GM18517 (cell line): Measurements from ENCODE around the gene CAMK1G.

Source experiments
- ATAC-seq: cut with Tn5 transposase; IDR thresholded peaks from one replicate; pipeline ENCODE4 v1.9.1; 2021; ENCODE audit warnings: mild to moderate bottlenecking, moderate library complexity; ENCODE audit not compliant: unreplicated experiment

The CAMK1G gene

DNA sequence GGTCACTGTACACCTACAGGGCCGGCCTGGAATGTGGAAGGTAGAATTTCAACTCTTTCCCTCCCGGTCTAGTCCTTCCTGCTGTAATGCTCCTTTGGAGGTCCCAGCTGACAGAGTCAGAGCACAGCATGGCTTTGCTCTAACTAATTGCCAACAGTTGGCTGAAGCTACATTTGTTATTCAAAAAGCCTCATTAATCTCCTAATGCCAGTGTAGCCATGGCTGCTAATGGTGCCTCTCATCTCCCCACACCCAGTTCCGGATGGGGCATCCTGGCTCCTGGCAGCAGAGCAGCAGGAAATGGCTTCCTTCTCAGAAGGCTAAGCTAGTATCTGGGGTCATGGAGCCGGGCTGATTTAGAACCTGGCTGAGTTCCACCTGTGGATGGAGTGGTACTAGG is 18.7 kb upstream of the CAMK1G start:
- no peak for ATAC-seq

DNA sequence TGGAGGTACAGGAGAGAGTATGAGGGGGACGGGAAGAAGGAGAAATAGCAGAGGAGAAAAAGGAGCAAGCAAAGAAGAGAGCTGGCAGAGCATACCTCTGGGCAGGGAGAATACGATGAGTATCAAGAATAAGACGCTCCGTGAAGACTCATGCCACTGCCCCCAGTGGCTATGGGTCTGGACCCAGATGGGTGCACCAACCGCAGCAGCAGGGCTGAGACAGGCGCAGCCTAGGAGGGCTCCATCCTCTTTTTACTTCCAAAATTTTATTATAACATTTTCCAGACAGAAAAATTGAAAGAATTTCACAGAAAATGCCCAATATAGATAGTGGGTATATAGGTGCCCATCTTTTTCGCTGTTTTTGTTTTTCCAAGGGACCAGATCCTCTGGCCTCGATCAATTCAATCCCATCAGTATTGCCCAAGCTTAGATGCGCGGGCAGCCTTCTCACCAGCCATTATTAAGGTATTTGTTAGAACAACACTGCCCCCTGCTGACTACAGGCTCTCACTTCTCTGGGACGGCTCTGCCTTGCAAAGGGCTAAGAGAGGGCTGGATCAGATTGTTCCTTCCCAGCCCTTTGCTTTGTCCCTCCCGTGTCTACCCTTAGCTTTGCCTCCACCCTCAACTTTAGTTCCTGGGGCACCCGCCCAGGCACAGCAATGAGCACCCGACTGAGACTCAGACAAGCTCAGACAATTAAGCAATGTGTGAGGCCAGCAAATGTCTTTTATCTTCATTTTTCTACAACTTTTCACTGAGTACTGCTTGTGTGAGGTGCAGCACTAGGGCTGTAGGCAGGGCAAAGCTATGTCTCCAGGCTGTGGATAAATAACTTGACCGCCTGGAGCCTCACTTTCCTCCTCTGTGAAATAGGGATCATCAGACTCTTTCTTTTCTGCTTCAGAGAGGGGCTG is 17.5 kb upstream of the CAMK1G start:
- peak; percentile 83 for ATAC-seq

DNA sequence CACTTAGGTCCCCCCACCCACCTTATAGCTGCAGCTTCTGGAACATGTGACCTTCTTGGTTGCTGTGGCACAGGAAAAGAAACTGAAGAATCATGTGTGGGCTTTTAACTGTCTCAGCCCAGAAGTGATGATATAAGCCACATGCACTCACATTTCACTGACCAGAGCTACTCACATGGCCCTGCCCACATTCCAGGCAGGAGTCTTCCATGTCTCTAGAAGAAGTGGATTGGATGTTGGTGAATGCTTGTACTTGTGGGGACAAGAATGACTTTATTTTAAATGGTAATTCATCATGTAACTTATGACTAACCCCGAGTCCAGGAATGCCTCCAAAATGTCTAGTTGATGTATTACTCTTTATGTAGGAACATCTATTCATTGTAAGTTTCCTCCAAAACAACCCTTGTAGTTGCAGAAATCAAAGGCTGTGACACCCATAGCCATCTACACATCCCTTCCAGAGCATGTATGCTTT is 15.8 kb upstream of the CAMK1G start:
- ATAC-seq: no peak

DNA sequence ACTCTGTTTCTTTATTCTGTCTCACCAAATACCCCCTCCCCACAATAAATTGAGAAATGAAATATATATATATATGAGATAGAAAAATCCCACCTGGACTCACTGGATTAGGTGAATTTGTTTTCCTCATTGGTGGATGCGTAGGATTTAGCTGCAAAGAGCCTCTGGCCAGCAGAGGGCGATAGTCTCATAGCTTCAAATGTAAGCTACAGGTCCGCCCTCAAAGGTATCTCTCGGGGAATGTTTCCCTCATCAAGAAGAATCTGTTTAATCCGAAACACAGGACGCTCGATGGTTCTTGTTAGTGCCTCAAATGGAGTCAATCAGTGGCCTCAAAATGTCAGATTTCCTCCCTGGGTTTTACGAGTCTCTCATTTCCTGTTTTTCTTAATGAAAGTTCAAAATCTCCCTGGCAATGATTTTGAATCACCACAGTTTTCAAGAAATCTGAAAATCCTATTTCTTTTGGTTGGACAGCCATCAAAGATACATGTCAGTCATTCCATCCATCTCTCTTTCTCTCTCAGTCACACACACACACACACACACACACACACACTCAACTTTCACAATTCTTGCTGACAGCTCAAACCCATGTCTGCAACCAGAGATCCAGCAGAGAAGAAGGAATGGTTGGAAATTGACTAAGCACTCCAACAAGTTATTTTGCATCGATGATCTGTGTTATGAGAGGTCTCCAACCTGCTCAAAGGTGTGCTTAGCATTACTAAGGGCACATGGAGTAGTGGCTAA is 13.9 kb upstream of the CAMK1G start:
- no peak for ATAC-seq

DNA sequence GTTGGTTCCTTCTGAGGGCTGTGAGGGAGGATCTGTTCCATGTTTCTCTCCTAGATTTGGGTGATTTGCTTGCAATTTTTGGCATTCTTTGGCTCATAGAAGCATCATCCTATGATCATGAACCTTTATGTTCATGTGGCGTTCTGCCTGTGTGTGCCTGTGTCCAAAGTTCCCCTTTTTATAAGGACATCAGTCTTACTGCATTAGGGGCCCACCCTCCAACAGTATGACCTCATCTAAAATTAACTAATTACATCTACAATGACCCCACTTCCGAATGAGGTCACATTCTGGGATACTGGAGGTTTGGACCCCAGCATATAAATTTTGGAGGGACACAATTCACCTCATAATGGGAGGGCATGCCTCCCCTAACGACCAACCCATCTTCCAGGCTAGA is 12.8 kb upstream of the CAMK1G start:
- no peak for ATAC-seq

DNA sequence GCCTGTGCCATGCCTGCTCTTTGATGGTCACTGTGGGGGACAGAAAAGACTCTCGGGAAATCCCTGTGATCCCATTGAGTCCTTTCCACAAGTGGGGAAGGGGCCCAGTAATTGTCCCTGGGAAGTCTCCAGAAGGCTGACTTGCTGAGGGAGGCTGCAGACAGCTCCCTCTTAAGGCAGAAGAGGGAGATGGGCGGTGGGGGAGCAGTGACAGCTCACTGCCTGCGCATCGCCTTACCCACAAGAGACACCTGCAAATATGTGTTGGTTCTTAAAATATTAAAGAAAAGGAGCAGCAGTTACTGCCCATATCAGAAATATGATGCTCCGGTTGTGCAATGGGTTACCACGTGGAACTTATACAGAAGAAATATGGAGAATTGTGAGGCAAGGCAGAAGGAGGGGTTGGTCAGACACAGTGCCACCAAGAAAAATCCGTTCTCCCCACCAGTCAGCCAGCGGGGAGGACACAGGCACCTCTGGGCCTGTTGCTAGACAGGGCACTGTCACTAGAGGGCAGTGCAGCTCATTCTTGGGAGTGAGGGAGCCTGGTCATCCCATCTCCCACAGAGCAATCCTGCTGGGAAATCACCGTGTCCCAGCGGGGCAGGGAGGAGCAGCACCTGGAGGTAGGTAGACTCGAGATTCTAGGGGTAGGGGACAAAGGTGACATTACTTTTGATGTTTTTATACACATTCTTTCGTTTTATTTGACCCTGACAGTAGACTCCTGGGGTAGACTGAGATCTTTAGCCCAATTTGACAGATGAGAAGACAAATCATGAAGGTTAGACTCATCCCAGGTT is 6.9 kb upstream of the CAMK1G start:
- ATAC-seq: peak; percentile 82

DNA sequence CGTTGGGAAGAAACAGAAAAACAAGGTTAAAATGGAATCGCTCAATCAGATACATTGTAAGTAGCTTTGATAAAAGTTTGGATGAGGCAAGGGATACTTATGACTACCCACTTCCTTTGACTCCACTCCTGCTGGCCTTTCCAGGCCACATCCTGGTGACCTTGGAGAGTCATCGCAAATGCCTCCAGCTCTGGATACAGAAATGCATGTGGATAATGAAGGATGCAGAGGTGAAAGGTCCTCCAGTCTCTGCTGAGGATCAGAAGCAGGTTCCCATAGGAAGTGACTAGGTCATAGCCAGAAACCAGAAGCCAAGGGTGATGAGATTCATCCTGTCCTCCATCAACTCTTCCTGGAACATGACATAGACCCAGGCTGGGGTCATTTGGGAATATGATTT is 6.2 kb upstream of the CAMK1G start:
- no peak for ATAC-seq

DNA sequence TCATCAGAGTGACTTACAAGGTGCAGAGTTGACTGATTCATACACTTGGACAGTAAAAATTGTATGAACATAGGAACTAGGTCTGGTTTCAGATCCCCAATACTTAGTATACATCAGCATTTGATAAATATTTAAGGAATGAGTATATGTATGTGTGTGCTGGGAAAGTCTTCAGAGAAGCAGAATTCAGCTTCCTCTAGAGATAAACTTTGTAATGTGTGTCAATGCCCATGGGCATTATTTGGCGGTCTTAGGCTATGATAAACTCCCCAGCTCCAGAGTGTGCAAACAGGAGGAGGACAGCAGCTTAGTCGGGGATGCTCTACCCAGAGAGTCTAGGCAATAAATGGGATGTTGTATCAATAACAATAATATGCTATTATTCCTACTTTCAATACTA is 2.9 kb upstream of the CAMK1G start:
- no peak for ATAC-seq

DNA sequence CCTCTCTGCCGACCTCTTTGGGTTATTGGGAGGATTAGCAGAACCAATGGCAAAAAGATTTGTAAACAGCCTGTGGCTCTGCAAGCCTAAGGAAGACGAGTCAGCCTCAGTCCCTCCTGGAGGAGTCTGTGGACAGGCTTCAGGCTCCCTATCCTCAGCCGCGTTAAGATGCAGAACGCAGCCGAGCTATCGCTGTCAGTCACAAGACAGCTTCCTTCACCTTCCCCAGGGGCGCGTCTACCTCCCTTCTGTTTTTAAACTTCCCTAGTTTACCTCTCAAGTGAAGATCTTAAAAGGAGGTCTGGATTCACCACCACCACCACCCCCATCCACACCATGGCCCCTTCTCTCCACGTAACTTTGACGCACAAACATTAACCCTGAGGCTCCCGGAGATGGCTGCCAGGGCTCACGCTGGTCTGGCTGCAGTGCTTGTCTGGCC is 738 bp downstream of the CAMK1G start:
- ATAC-seq: no peak

DNA sequence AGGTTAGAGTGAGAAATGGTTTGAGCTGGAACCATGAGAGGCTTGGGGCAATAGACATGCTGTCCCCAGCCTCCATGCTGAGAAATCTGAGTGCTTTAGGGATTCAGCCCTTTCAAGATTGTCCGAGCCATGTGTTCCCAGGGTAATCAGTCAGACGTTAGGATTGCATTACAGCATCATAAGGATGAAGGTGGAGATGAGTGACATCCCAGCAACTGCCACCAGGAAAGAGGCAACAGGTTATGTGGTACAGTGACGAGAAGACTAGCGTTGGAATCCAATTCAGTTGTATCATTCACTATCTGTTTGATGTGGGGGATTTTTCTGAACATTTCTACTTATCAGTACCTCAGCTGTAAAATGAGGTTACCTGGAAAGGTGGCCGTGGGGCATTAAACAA is 1.7 kb downstream of the CAMK1G start:
- no peak for ATAC-seq

DNA sequence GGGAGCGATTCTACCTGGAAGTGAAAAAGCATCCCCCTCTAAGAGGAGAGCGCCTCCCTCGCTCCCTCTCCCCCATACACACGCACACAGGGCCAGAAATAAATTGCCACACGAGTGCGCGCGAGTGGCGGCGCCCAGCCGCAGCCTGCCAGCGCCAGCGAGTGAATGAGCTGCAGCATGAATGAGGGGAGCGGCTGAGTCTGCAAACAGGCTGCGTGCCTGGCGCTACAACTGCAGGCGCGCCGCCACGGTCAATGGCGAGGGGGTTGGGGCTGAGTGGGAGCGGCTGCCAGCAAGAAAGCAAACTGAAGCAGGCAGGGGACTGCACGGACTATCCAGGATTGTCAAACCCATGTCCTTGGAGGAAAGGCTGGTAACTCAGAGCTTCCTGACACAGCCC is 2.2 kb downstream of the CAMK1G start:
- no peak for ATAC-seq

DNA sequence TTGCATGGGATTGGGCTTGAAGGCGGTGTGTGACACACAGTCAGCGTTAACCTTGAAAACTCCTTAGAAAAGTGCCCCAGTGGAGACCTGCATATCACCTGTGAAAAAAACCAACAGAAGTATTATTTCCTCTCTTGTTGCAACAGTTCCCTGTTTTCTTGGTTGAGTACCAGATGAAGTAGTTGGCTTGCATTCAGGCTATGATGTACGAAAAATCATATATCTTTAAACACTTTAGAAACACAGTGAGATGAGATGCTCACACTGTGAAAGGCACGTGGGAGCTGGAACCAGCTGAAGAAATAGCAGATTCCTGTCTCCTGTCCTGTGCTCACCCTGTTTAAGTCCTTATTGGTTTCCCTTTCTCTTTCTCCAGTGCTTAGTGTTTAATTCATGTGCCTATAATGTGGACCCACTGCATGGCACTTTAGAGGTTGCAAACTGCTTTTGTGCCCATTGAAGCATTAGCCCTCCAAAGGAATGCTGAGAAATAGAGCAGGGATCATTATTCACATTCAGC is 2.8 kb downstream of the CAMK1G start:
- no peak for ATAC-seq

DNA sequence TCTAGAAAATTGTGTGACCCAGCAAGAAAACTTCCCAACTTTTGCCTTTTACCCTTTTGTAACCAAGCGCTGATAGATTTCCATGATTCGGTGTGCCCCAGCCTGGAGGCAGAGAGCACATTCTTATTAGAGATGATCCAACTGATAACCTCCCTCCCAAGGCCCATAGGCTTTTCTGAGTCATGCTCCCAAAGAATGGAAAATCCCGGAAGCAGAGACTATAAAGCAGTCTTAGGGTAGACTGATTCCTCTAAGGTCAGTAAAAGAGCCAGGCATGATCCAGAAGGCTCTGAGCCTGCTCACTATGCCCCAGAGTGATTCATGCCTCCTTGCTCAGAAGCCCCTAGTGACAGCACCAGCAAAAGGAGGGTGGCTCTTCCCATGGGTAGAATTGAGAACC is 4.3 kb downstream of the CAMK1G start:
- ATAC-seq: no peak

DNA sequence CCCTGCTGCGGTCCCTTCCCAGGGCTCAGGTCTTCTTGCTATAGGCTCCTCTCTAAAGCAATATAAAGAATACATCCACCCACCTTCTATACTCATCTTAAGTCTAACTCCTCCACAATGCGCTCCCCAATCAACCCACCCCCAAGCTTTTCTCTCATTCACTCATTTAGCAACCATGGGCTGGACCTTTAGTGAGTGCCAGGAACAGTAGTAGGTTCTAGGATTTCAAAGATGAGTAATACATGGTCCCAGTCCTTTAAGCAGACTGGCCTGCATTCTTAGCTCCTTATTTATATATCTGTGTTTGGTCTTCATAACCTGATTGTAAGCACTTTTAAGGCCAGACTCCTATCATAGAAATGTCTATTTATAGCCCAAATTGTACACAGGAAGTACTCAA is 5.9 kb downstream of the CAMK1G start:
- no peak for ATAC-seq

DNA sequence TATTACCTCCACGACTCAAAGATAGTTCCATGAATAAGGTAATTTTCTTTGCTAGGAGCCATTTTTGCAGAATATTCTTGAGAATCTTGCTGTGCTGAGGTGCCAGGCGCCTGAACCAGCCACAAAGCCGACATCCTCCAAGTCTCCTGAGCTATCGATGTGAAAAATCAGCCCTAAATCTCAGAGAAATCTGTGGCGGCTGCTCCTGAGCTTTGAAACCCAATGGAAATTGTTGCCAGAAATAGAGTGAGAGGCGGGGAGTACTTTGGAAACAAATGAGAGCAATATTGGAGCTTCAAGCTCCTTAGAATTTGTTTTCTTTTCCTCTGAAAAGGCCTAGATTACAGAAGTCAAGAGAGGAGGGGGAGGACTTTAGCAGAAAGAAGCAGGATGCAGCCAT is 6.3 kb downstream of the CAMK1G start:
- no peak for ATAC-seq

DNA sequence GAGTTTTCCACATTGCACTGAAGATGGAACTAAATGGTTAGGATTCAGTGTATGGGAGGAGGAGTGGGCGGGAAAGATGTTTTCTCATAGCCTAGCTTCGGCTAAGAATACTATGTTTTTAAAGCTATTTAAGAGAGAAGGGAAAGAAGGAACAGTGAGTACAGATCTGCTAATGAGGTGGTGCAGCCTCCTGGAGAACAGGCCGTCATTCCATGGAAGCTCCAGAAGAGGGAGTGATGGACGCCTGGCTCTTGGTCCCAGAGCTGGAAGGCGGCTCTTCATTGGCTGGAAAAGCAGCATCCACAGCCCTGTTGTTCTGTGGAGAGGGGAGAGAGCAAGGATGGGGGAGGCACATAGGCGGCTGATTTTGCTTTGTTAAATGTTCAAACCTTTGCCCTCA is 6.9 kb downstream of the CAMK1G start:
- ATAC-seq: no peak

DNA sequence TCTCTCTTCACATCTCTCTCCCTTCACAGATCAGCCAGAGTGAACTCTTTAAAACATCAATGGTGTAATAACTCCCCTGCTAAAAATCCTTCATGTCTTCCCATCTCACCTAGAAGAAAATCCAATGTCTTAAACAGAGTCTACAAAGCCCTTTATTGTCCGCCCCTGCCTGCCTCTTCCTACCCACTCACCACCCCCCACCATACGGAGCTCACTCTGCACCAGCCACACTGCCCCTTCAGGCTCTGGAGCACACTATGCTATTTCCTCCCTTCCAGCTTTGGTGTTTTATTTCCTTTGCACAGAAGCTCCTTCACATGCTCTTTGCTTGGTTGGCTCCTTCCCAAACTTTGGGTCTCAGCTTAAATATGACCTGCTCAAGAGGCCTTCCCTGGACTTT is 10.2 kb downstream of the CAMK1G start:
- no peak for ATAC-seq

DNA sequence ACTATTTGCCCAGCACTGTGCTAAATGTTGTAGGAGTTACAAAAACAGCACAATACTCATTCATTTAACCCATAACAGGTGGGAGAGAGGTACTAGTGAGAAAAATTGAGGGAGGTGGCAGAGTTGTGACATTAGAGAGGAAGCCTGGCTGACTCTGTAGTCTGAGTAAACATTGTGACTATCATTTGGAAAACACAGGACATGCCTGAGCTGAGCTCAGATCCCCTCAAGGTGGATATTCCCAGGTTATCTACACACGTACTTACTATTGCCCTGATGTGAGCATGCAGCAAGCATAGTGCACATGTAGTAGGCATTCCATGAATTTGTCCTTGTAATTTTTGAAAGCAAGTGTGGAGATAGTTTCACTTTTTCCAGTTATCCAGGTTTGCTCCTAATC is 10.9 kb downstream of the CAMK1G start:
- no peak for ATAC-seq

DNA sequence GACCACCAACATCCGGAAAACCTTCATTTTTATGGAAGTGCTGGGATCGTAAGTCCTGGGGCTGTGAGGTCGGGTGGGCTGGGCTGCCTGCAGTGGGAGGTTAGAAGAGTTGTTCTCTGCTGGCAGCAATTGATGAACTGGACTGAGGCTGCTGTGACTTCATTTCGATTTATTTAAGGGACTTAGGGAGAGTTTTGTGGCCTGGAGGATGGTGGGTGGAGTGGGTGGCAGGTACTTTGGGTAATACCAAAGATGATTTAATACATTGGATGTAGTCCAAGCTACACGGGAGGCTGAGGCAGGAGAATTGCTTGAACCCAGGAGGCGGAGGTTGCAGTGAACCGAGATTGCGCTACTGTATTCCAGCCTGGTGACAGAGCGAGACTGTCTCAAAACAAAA is 11.5 kb downstream of the CAMK1G start:
- no peak for ATAC-seq

DNA sequence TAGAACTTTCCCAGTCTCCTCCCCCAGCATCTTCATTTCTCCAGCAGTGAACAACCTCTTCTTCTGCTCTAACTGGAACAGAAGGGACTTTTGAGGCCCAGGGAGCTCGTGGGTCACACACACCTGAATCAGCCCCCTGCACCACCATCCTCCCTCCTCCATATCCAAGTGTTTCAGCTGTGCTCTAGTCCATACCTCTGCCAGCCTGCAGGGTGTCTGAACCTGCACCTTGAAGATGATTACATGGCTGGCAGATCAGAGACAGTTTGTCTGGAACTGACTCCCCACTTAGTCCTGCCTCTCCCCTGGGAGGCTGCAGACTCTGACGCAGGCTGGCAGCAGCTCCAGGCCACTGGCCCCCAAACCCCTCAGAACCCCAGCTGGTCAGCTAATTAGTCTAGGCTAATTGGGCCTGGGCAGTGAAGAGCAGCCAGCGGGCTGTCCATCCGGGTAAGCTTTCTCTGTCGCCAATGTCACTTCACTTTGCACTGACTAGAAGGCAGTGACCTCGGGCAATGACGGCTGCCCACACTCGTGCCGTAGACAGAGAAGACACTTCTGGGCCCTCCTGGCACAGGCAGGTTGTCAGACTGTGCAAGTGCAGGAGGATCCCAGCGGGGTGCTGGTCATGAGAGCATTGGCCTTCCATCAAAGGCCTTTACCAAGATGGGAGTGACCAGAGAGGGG is 12.2 kb downstream of the CAMK1G start:
- no peak for ATAC-seq
